ENCODE results near the gene MBP.
A peak's percentile ranks its signal among the peaks of the same experiment; 100 is the strongest.

Gene MBP

DNA sequence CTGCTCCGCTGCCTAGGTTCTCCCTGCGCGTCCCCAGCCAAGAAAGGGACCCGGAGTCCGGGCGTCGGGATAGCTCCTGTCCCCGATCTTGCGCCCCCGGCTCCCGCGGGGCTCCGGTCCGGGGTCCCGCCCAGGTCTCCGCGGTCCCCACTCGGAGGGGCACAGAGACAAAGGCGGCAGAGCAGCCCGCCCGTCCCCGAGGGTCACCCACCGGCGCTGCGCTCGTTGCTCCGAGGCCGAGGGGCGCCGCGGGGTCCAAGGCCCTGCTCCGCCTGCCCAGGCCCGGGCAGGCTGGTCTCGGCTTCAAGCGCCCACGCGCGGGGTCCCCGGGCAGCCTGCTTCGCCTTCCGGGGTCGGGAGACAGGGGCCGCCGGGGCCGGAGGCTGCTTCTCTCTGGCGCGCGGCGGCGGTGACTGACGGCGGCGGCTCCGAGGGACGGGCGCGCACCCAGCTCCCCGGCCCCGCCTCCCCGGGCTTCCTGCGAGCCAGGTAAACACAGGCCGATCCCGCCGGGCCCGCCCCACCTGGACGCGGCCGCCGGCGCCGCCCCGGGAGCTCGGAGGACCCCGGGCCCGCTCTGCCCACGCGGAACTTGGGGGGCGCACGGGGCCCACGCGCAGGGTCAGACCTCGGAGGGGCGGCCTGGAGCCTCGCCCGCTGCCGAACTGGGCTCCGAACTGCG, at the start of gene MBP:
TSS of gene MBP (minus strand) at position 415 of the 682 bp plus-strand sequence. CDS start 27,522 bp downstream, outside the sequence.
- peak; percentile 55 to 67 for DNase-seq

DNA sequence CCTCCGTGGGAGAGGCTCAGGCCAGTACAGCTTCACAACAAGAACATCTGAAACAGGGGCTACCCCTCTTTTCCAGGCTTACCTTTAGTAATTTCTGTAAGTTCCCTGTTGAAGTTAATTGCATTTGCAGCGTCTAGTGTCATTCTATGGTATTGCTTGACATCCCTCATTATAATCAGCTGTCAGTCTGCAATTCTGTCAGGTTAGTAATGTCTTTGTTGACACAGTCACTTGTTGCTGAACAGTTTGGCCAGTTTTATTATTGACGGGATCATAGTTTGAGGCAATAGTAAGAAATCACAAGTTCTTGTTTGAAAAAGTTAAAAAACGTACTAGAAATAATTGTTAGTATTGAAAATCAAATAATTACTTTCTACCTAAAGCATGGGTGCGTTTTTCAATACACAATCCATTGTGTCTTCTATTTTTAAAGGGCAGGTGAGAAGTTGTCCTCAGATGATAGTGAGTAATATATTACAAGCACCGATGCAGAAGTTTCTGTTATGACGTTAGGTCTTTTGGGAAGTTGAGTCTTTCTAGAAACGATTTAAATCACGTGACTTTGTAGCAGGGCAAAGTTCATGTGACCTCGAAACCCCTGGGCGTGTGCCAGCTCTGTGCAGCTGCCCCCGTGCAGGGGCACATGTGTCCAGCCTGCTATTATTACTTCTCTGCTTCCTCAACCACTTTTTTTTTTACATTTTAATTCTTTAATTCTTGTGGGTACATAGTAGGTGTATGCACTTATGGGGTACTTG, 49.5 kb upstream of the MBP start:
- DNase-seq: no peak

DNA sequence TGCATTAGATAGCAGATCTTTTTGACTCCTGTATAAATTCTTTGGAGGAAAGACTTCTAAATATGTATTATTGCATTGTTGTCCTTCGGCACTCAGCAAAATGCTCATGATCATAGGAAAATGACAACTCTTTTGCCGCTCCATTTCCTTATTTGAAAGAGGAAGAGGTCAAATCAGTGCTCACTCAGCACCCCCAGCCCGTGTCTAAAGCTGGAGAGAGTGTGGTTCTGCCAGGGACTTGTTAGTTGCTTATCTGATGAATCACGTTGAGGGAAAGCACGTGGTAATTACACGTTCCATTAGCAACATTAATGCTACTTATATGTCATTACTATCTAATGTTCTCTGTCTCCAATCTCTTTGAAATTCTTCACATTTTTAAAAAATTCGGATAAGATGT, 46.0 kb upstream of the MBP start:
- no peak for DNase-seq

GRCh38 chr18:77177009-77177408, 44.4 kb upstream of the MBP start:
- DNase-seq: no peak

- DNase-seq: no peak
Observed at GRCh38 chr18:77173275-77174030, 40.9 kb upstream of the MBP start.

DNA sequence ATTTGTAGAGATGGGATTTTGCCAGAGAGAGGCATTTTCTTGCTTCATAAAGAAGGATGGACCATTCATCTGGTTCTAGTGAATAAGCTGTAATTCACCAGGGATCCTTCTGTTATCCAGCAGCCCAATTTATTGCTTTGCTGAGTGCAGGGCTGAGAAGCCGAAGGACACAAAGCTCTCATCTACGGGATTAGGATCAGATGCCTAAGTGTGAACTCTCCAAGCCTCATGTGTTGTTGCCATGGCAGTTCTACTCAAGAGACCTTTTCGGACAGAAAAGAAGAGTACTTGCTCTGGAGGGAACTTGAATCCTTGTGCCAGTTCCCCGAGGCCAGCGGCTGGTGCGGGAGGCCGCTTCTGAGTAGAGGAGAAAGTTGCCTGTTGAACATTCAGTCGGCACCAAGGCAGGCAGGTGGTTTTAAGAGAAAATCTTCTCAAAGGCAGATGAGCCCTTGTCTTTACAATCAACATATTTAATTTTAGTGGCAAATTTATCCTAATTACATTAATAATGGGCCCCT, 38.4 kb upstream of the MBP start:
- no peak for DNase-seq

DNA sequence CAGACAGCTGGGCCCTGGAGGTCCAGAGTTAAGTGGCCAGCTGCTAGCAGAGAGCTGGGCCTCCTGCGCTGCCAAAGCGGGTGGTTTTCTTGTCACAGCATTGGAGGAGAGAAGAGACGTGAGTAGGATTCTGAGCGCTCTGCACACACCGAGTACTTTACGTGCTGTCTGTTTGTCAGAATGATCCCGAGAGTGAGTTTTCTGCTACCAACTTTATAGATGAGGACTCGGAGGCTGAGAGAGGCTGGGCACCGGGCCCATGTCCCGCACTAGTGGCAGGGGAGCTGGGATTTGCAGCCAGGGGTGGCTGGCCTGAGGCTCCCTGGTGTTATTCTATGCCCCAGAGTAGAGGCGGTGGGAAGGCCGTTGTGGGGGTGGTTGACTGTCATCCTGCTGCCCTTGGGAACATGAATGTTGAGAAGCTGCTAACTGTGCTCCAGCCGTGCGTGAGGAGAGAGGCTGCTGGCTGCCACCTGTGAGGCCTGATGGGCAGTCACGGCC, 36.3 kb upstream of the MBP start:
- DNase-seq: no peak

DNA sequence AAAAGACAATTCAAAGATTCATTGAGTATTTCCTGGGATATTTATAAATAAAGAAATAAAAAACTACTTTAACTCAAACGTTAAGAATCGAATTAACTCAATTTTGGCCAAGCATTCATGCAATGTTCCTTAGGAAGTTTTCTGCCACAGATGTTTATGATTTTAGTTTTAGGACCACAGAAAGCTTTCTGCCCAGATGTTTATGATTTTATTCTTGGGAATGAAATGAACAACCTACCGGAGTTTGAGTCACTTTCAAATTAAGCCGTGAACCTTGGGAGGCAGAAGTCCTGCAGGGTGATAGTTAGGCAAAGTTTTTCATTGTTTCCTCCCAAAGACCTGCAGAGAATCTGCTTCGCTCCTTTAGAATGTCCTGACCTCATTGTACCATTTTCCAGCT, 34.7 kb upstream of the MBP start:
- no peak for DNase-seq

DNA sequence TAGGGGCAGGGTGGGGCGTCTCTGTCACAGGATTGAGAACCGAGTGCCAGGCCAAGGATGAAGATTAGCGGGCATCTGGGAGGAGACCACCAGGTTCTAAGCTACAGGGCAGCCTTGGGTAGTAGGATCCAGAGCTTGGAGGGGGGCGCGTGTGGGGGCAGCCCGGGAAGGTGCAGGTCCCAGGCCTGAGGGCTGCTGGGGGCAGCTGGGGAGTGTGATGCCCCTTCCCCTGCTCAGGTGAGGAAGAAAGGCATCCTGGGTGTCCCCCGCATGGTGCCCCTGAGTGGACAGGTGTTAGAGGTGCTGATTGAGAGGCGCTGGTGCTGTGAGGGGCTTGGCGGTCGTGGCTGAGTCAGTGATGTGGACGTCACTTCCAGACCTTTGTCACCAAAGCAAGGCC, 33.9 kb upstream of the MBP start:
- no peak for DNase-seq

- DNase-seq: no peak
Observed at GRCh38 chr18:77165503-77166188, 33.1 kb upstream of the MBP start.

GRCh38 chr18:77164763-77165485, 32.3 kb upstream of the MBP start:
- no peak for DNase-seq

DNA sequence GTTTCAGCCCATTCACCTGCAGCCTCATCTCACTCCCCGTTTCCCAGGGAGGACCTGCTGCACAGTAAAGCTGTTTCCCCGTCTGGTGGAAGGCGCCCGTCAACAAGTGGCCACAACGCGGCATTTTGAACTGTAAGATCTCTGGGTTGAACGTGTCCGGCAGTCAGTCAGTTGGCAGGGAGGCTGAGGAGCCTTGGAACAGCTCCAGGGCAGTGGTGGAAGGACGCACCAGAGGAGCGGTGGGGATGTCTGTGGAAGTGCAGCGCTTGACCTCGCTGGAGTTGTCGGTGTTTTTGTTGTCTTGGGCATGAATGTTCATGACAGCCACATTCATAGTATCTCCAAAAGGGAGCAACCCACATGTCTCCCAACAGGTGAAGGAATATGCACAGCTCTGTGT, 31.4 kb upstream of the MBP start:
- no peak for DNase-seq

- no peak for DNase-seq
Observed at GRCh38 chr18:77162580-77162979, 30.0 kb upstream of the MBP start.

DNA sequence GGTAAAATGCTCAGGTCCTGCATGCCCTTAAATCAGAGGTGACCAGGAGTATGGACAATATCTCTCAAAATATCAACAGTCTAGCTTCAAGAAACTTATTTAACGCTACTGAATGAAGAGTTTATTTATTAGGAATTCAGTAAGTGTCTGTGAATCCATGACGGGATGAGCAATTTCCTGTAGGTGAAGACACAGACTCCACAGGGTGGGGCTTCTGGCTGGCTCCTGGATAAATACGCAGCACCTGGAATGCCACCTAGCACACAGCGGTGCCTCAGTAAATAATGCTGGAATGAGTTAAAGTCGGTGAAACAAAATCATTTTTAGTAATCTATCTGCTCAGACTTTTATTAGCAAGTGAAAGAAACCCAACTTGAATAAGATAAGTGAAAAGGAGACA, 29.4 kb upstream of the MBP start:
- no peak for DNase-seq

DNA sequence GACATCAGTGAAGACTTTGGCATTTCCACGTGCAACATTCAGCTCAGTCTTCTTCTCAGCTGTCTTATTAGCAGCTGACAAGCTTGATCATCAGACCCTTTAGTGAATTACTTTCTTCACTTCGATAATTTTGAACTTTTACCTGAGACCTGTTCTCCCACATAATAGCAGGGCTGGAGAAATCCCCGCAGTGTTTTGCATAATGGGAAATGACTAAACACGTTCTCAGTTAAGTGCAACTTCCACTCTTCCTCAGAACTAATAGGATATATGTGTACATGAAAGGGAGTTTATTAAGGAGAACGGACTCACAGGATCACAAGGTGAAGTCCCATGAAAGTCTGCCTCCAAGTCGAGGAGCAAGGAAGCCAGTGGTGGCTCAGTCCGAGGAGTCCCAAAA, 28.8 kb upstream of the MBP start:
- DNase-seq: no peak

DNA sequence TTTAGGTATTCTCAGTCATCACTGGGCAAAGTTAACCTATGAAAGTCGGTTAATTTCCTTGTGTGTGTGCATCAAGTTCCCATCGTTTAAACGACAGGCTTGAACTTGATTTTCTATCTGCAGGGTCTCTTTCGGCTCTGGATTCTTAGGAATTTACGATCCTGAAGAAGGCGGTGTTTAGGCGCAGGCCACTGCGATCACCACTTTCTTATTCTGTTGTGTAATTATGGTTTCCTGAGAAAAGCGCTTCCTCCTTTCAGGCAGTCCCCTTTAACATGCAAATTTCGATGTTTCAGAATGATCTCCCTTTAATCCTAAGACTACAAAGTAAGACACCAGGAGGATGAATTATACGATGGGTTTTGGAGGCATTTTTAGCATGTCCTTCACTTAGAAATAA, 27.9 kb upstream of the MBP start:
- DNase-seq: no peak

- DNase-seq: no peak
Observed at GRCh38 chr18:77157312-77157711, 24.7 kb upstream of the MBP start.

- DNase-seq: no peak
Observed at GRCh38 chr18:77155031-77155430, 22.4 kb upstream of the MBP start.

DNA sequence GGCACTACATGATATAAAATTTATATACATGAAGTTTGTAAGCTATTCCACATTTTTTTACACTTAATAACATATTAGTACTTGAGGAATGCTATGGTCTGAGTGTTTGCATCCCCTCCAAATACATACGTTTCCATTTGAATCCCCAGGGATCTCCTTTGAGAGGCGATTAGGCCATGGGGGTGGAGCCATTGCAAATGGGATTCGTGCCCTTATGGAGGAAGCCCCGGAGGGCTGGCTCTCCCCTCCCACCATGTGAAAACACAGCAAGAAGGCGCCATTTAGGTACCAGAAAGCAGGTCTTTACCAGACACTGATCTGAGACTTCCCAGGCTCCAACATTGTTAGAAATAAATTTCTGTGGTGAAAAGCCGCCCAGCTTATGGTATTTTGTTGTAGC, 20.8 kb upstream of the MBP start:
- no peak for DNase-seq

- no peak for DNase-seq
Observed at GRCh38 chr18:77151772-77152520, 19.4 kb upstream of the MBP start.

DNA sequence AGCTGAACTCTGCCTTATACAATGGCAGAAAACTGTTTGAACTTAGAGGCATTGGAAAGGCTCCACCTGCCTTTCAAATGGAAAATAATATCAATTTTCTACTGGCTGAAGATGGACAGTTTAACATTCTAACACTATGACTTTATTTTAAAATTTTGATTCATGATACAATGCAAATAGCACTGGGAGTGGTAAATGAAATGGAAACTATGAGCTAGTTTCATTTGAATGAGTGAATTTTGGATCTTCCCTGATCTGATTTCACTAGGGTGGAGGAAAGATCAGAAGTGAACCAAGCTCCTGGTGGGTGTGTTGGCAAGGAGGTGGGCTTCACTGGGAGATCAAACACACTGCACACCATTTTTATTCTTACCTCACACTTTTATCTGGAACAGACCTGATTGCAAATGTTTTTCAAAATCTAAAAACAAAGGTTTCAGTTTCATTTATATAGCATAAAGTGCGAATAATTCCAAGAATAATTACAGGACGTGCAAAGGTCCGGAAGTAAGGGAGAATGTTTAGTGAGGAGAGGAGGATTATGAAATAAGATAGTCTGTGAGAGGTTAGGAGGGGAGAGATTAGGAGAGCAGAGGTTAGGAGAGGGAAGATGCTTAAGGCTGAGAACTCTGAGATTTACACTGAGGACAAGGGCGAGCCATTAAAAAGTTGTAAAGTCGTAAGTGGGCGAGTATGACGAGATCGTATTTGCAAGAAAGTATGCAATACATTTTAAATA, 18.6 kb upstream of the MBP start:
- no peak for DNase-seq
